GM12878 (cell line): ENCODE results near the gene ARHGAP9. TPM values are rescaled to one million over a fixed set of nuclear protein-coding genes. Genes with fewer than 3 reads are reported as not detected.

Experiments
- ATAC-seq: fragments of 200-7000 bp; cut with Tn5 transposase; 3 replicates; pipeline ENCODE4 v1.9.1; 2020; ENCODE audit warnings: mild to moderate bottlenecking, moderate library complexity
- BruUV-seq: library from RNA; stranded (reverse); fragments of 400-500 nt; replicated peaks from 2 replicates; lab custom pipeline; 2021; lab: Mats Ljungman, UMichigan
- CTCF ChIA-PET: fragments of 300-600 bp; sonication (Branson Sonifier 250); formaldehyde crosslinking; extraction: SDS; loops from one replicate; lab custom pipeline; 2021; ENCODE audit warnings: inconsistent platforms; lab: Yijun Ruan, JAX
- POLR2A ChIA-PET: fragments of 350-600 bp; formaldehyde crosslinking; extraction: SDS; loops from one replicate; lab custom pipeline; 2021; ENCODE audit warnings: inconsistent platforms; lab: Charles Lee
- RAD21 ChIA-PET: fragments of 300-600 bp; sonication (Branson Sonifier 250); formaldehyde crosslinking; loops from one replicate; lab custom pipeline; 2023; ENCODE audit warnings: antibody characterized with exemption; ENCODE audit not compliant: unreplicated experiment; lab: Charles Lee
- SMC1A ChIA-PET: fragments of 300-600 bp; sonication (Branson Sonifier 250); formaldehyde crosslinking; loops from one replicate; lab custom pipeline; 2023; ENCODE audit not compliant: unreplicated experiment, uncharacterized antibody; lab: Charles Lee
- DNase-seq: peaks from one replicate; pipeline ENCODE4 v3.0.0-alpha.2; 2011; ENCODE audit warnings: low read depth, low spot score
- FAIRE-seq: peaks from 3 replicates; lab custom pipeline; 2011; peaks lifted over from hg19 to GRCh38; lab: Jason Lieb, UNC
- H2AFZ ChIP-seq: 2 replicates; pipeline ENCODE4 v1.6.0; 2011; ENCODE audit warnings: low read depth, low read length, control low read depth; ENCODE audit not compliant: control insufficient read depth
- H3K27ac ChIP-seq: 2 replicates; pipeline ENCODE4 v1.5.1; 2011; ENCODE audit warnings: control low read depth; ENCODE audit not compliant: control insufficient read depth, insufficient read depth
- H3K27me3 ChIP-seq, 2 experiments: replicated peaks in 1 of 2; 2 replicates each; pipeline versions ENCODE4 v1.6.0 to v1.6.1; 2011; ENCODE audit warnings: low read length in 1 of 2; ENCODE audit not compliant: control insufficient read depth in 2 of 2, insufficient read depth in 2 of 2
- H3K36me3 ChIP-seq, 2 experiments: 2 replicates each; pipeline ENCODE4 v1.5.1; 2011; ENCODE audit warnings: low read length in 1 of 2; ENCODE audit not compliant: control insufficient read depth in 2 of 2, insufficient read depth in 2 of 2
- H3K4me1 ChIP-seq: 2 replicates; pipeline ENCODE4 v1.6.1; 2011; ENCODE audit warnings: mild to moderate bottlenecking, low read length, moderate library complexity, mixed read lengths; ENCODE audit not compliant: control insufficient read depth, insufficient read depth
- H3K4me2 ChIP-seq: 2 replicates; pipeline ENCODE4 v1.6.0; 2011; ENCODE audit warnings: control low read depth; ENCODE audit not compliant: control insufficient read depth, insufficient read depth
- H3K4me3 ChIP-seq: fragments of 200-600 bp; sonication (generic); 2 replicates; pipeline ENCODE4 v1.5.1; 2016
- H3K79me2 ChIP-seq: 2 replicates; pipeline ENCODE4 v1.6.0; 2011; ENCODE audit warnings: low read length; ENCODE audit not compliant: control insufficient read depth, insufficient read depth
- H3K9ac ChIP-seq: 2 replicates; pipeline ENCODE4 v1.8.0; 2011; ENCODE audit warnings: low read length, control low read depth, mixed read lengths; ENCODE audit not compliant: control insufficient read depth, insufficient read depth
- H3K9me3 ChIP-seq: replicated peaks from 3 replicates; pipeline ENCODE4 v1.5.1; 2011; ENCODE audit warnings: mild to moderate bottlenecking, low read length; ENCODE audit not compliant: control insufficient read depth, insufficient read depth
- H4K20me1 ChIP-seq: 2 replicates; pipeline ENCODE4 v1.6.0; 2011; ENCODE audit not compliant: control insufficient read depth, insufficient read depth
- BMI1 ChIP-seq: fragments of 450-650 bp; IDR thresholded peaks from 2 replicates; pipeline ENCODE4 v1.6.1; 2016; ENCODE audit warnings: mild to moderate bottlenecking, moderate library complexity, borderline replicate concordance
- ETV6 ChIP-seq, 2 experiments: fragments of 450-650 bp in 1 of 2; IDR thresholded peaks in 1 of 2; conservative IDR thresholded peaks in 1 of 2; 2 replicates each; pipeline ENCODE4 v1.6.1; 2014; ENCODE audit warnings: antibody characterized with exemption in 1 of 2, borderline replicate concordance in 1 of 2, low read depth in 1 of 2, mild to moderate bottlenecking in 1 of 2, moderate library complexity in 1 of 2
- MXI1 ChIP-seq: fragments of 150-350 bp; IDR thresholded peaks from 2 replicates; pipeline ENCODE4 v1.6.1; 2011; ENCODE audit warnings: low read depth, mild to moderate bottlenecking, inconsistent platforms, low read length, improper control_type of control experiment
- NBN ChIP-seq: fragments of 450-650 bp; IDR thresholded peaks from 2 replicates; pipeline ENCODE4 v1.6.1; 2016
- SREBF2 ChIP-seq: IDR thresholded peaks from 2 replicates; pipeline ENCODE4 v1.6.1; 2012; ENCODE audit warnings: mild to moderate bottlenecking, low read length
- SRF ChIP-seq, 2 experiments: IDR thresholded peaks; 2 replicates each; pipeline ENCODE4 v1.6.1; 2011; ENCODE audit warnings: low read depth in 2 of 2, low read length in 2 of 2, mild to moderate bottlenecking in 1 of 2, moderate library complexity in 1 of 2
- STAT1 ChIP-seq: fragments of 450-650 bp; conservative IDR thresholded peaks from 2 replicates; pipeline ENCODE4 v1.6.1; 2014; ENCODE audit warnings: antibody characterized with exemption, mild to moderate bottlenecking
- WGBS: methylation state at CpG from one replicate; pipeline ENCODE4 v1.1.6; 2016; ENCODE audit warnings: low lambda C conversion rate; ENCODE audit not compliant: insufficient replicate concordance, insufficient coverage; ENCODE audit errors: missing lambda C conversion rate; 5-methylcytosine and 5-hydroxymethylcytosine counted together
- in situ Hi-C: fragments of 300-500 bp; cut with MboI; formaldehyde crosslinking; loops from 9 replicates; pipeline ENCODE4 v1.14.3; 2018; ENCODE audit warnings: mixed read lengths
- intact Hi-C: fragments of 100-400 bp; cut with micrococcal nuclease; formaldehyde crosslinking; loops from one replicate; pipeline ENCODE4 v1.14.2; 2022; ENCODE audit not compliant: unreplicated experiment
- polyA plus RNA-seq, 11 experiments: library from polyadenylated mRNA; depleted of rRNA in 4 of 11; unstranded in 6 of 11; stranded (reverse) in 5 of 11; fragments of >200 nt; fragmentation: Nextera tagmentation in 4 of 11; fragmentation: Illumina TruSeq in 1 of 11; extraction: Ambion mirVana in 4 of 11; extraction: Trizol in 1 of 11; gene quantifications; 1 replicate in 1 of 11; 2 replicates in 10 of 11; pipeline versions ENCODE4 v1.2.1 to v1.2.3, GENCODE V29; 2011 to 2016; ENCODE audit warnings: inconsistent platforms in 2 of 11, missing spikeins in 2 of 11, low read depth in 1 of 11
- total RNA-seq, 4 experiments: library from RNA; depleted of rRNA in 3 of 4; stranded (reverse); fragments of >200 nt in 3 of 4; fragmentation: Illumina TruSeq in 1 of 4; extraction: Trizol in 1 of 4; gene quantifications; 2 replicates each; pipeline versions ENCODE4 v1.2.1 to v1.2.3, GENCODE V29; 2013 to 2021
- TF ChIP-seq, protein P1 (sequence below): fragments of 450-650 bp; IDR thresholded peaks from 2 replicates; pipeline ENCODE4 v1.6.1; 2017; ENCODE audit warnings: mild to moderate bottlenecking
- TF ChIP-seq, protein P2 (sequence below): fragments of 450-650 bp; IDR thresholded peaks from 2 replicates; pipeline ENCODE4 v1.6.1; 2017; ENCODE audit warnings: mild to moderate bottlenecking, moderate library complexity
- TF ChIP-seq, protein P3 (sequence below): IDR thresholded peaks from 2 replicates; pipeline ENCODE4 v1.6.1; 2012; ENCODE audit warnings: low read length, inconsistent platforms
- TF ChIP-seq, protein P4 (sequence below), 3 experiments: IDR thresholded peaks in 2 of 3; conservative IDR thresholded peaks in 1 of 3; 2 replicates each; pipeline ENCODE4 v1.5.1; 2011; ENCODE audit warnings: low read depth in 3 of 3, low read length in 3 of 3, mild to moderate bottlenecking in 3 of 3, control low read depth in 2 of 3, moderate library complexity in 2 of 3, inconsistent platforms in 1 of 3, mixed read lengths in 1 of 3; ENCODE audit not compliant: control insufficient read depth in 2 of 3, insufficient read depth in 1 of 3; ENCODE audit errors: extremely low read depth in 1 of 3

ARHGAP9 gene
- total and polyA plus RNA-seq, 10 of the 15 experiments (the other 5 are each of a cell fraction or from before 2014, with no cell fraction given), result 19.5 to 102 (median 76.8) TPM

DNA sequence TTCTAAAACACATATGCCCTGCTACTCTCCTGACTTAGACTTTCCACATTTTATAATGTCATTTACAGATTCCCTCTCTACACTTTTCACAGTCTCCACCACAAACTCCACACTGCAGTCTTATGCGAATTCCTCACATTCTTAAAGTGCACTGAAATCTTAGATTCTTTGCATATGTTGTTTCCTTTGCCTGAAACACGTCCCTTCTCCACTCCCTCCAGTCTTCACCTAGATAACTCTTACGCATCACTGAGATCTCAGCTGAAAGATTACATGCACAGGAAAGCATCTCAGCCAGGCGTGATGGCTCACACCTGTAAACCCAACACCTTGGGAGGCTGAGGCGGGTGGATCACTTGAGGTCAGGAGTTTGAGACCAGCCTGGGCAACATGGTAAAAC, 3.8 kb upstream of the ARHGAP9 start (continued):
- TF ChIP-seq, protein P1, sequence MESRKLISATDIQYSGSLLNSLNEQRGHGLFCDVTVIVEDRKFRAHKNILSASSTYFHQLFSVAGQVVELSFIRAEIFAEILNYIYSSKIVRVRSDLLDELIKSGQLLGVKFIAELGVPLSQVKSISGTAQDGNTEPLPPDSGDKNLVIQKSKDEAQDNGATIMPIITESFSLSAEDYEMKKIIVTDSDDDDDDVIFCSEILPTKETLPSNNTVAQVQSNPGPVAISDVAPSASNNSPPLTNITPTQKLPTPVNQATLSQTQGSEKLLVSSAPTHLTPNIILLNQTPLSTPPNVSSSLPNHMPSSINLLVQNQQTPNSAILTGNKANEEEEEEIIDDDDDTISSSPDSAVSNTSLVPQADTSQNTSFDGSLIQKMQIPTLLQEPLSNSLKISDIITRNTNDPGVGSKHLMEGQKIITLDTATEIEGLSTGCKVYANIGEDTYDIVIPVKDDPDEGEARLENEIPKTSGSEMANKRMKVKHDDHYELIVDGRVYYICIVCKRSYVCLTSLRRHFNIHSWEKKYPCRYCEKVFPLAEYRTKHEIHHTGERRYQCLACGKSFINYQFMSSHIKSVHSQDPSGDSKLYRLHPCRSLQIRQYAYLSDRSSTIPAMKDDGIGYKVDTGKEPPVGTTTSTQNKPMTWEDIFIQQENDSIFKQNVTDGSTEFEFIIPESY, result no peak
- TF ChIP-seq ETV6 (conservative IDR thresholded peaks at IDR 0.05 in 1 of 2, IDR thresholded peaks at IDR 0.05 in 1 of 2; ENCODE audit: borderline replicate concordance in 1 of 2, low read depth in 1 of 2), result no peak
- no peak for TF ChIP-seq BMI1
- TF ChIP-seq, protein P2, sequence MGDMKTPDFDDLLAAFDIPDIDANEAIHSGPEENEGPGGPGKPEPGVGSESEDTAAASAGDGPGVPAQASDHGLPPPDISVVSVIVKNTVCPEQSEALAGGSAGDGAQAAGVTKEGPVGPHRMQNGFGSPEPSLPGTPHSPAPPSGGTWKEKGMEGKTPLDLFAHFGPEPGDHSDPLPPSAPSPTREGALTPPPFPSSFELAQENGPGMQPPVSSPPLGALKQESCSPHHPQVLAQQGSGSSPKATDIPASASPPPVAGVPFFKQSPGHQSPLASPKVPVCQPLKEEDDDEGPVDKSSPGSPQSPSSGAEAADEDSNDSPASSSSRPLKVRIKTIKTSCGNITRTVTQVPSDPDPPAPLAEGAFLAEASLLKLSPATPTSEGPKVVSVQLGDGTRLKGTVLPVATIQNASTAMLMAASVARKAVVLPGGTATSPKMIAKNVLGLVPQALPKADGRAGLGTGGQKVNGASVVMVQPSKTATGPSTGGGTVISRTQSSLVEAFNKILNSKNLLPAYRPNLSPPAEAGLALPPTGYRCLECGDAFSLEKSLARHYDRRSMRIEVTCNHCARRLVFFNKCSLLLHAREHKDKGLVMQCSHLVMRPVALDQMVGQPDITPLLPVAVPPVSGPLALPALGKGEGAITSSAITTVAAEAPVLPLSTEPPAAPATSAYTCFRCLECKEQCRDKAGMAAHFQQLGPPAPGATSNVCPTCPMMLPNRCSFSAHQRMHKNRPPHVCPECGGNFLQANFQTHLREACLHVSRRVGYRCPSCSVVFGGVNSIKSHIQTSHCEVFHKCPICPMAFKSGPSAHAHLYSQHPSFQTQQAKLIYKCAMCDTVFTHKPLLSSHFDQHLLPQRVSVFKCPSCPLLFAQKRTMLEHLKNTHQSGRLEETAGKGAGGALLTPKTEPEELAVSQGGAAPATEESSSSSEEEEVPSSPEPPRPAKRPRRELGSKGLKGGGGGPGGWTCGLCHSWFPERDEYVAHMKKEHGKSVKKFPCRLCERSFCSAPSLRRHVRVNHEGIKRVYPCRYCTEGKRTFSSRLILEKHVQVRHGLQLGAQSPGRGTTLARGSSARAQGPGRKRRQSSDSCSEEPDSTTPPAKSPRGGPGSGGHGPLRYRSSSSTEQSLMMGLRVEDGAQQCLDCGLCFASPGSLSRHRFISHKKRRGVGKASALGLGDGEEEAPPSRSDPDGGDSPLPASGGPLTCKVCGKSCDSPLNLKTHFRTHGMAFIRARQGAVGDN, result no peak
- TF ChIP-seq NBN, result no peak
- TF ChIP-seq, all 136 proteins: peak for 0

DNA sequence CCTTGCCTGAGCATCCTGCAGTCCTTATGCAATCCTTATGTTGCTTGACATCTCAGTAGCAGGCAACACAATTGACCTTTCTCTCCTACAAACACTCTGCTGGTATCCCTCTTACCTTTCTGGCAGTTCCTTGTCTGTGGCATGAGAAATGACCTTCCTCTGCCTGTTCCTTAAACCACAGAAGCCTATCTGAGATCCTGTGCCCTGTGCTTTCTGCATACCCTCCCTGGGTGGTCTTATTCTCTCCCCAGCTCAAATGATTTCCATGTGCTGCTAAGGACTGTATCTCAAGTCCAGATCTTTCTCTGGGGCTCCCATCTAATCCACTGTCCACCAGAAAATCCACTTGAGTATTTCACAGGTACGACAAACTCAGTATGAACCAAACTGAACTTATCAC, 2.0 kb upstream of the ARHGAP9 start:
- no peak for FAIRE-seq
- H3K27ac ChIP-seq, result no peak overlapping the region
- H2AFZ ChIP-seq, result no peak overlapping the region
- ATAC-seq, result no peak
- no peak overlapping the region for H3K4me2 ChIP-seq
- WGBS, result 100% methylated on average over 1 of the region's 1 CpG
- TF ChIP-seq NBN (no peak), SREBF2 (no peak), SRF (IDR thresholded peaks at IDR 0.05; ENCODE audit: low read depth in 2 of 2, low read length in 2 of 2) (no peak), MXI1 (no peak), ETV6 (conservative IDR thresholded peaks at IDR 0.05 in 1 of 2, IDR thresholded peaks at IDR 0.05 in 1 of 2; ENCODE audit: borderline replicate concordance in 1 of 2, low read depth in 1 of 2) (no peak), STAT1 (no peak)
- TF ChIP-seq, protein P3, sequence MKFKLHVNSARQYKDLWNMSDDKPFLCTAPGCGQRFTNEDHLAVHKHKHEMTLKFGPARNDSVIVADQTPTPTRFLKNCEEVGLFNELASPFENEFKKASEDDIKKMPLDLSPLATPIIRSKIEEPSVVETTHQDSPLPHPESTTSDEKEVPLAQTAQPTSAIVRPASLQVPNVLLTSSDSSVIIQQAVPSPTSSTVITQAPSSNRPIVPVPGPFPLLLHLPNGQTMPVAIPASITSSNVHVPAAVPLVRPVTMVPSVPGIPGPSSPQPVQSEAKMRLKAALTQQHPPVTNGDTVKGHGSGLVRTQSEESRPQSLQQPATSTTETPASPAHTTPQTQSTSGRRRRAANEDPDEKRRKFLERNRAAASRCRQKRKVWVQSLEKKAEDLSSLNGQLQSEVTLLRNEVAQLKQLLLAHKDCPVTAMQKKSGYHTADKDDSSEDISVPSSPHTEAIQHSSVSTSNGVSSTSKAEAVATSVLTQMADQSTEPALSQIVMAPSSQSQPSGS, result no peak
- TF ChIP-seq, protein P4, sequence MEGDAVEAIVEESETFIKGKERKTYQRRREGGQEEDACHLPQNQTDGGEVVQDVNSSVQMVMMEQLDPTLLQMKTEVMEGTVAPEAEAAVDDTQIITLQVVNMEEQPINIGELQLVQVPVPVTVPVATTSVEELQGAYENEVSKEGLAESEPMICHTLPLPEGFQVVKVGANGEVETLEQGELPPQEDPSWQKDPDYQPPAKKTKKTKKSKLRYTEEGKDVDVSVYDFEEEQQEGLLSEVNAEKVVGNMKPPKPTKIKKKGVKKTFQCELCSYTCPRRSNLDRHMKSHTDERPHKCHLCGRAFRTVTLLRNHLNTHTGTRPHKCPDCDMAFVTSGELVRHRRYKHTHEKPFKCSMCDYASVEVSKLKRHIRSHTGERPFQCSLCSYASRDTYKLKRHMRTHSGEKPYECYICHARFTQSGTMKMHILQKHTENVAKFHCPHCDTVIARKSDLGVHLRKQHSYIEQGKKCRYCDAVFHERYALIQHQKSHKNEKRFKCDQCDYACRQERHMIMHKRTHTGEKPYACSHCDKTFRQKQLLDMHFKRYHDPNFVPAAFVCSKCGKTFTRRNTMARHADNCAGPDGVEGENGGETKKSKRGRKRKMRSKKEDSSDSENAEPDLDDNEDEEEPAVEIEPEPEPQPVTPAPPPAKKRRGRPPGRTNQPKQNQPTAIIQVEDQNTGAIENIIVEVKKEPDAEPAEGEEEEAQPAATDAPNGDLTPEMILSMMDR (IDR thresholded peaks at IDR 0.05 in 2 of 3, conservative IDR thresholded peaks at IDR 0.05 in 1 of 3; ENCODE audit: control insufficient read depth in 2 of 3, extremely low read depth in 1 of 3, insufficient read depth in 1 of 3, low read depth in 3 of 3, low read length in 3 of 3), result no peak
- TF ChIP-seq, all 136 proteins: peak for 0
- intact Hi-C loops, result no loop called here
- no peak for DNase-seq
- CTCF ChIA-PET, result interaction anchor here (0.8 to 1.7 kb wide), 2 partner anchors 23 to 138 kb away, joined by 3 to 5 read pairs; no protein-coding TSS in a partner anchor
- H4K20me1 ChIP-seq, result no peaks in the 10 kb centered on the region
- RAD21 ChIA-PET, result no interaction called here
- BruUV-seq, result no TSS peak
- in situ Hi-C loops, result no loop called here
- SMC1A ChIA-PET, result no interaction called here
- no peaks in the 10 kb centered on the region for H3K27me3 ChIP-seq
- H3K4me1 ChIP-seq, result peaks cover 30% of the 10 kb centered on the region
- H3K79me2 ChIP-seq, result peaks cover 22% of the 10 kb centered on the region
- POLR2A ChIA-PET, result interaction anchor here (0.8 kb wide), 1 partner anchor 11 kb away, joined by 6 read pairs; no protein-coding TSS in a partner anchor
- no peak overlapping the region for H3K4me3 ChIP-seq
- no peaks in the 10 kb centered on the region for H3K9me3 ChIP-seq
- H3K9ac ChIP-seq, result no peak overlapping the region
- H3K36me3 ChIP-seq, result no peaks in the 10 kb centered on the region
